Astrocyte of the cerebellum (primary cell): Measurements from ENCODE around the gene DMAC2.
"Not testable (repeated sequence)": the region's sequence is repeated elsewhere in the genome, so short reads cannot be mapped to it uniquely, and the experiment has no call there.

ENCODE experiments used
- DNase-seq: peaks from one replicate; pipeline ENCODE4 v3.0.0-alpha.2; 2011; ENCODE audit warnings: low read depth
- H3K4me3 ChIP-seq: 2 replicates; pipeline ENCODE4 v1.5.1; 2011; ENCODE audit warnings: mild to moderate bottlenecking, low read depth, low read length, moderate library complexity
- in situ Hi-C: cut with HindIII; loops from 2 replicates; pipeline ENCODE4 v1.10.0; 2017; ENCODE audit warnings: low sequenced_read_pairs
- TF ChIP-seq, protein P1 (sequence below): IDR thresholded peaks from 2 replicates; pipeline ENCODE4 v1.5.1; 2012; ENCODE audit warnings: low read length, low read depth, moderate library complexity, mild to moderate bottlenecking; ENCODE audit errors: missing control alignments

Gene DMAC2

DNA sequence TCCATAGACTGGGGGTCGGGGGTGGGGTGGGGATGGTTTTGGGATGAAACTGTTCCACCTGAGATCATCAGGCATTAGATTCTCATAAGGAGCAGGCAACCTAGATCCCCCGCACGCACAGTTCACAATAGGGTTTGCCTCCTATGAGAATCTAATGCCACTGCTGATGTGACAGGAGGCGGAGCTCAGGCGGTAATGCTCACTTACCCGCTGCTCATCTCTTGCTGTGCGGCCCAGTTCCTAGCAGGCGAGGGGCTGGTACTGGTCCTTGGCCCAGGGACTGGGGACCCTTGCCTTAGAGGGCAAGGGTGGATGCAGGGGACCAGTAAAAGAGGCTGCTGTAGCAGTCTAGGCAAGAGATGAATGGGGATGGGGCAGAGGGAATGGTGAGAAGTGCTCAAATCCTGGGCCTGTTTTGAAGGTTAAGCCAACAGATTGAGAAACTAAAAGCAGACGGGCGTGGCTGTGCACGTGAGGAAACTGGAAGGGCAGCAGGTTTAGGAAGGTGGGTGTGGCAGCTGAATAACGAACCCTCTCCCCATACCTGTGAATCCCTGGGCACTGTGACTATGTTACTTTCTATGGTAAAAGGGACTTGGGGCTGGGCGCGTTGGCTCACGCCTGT lies 1.7 kb upstream of the DMAC2 start:
- TF ChIP-seq, protein P1, sequence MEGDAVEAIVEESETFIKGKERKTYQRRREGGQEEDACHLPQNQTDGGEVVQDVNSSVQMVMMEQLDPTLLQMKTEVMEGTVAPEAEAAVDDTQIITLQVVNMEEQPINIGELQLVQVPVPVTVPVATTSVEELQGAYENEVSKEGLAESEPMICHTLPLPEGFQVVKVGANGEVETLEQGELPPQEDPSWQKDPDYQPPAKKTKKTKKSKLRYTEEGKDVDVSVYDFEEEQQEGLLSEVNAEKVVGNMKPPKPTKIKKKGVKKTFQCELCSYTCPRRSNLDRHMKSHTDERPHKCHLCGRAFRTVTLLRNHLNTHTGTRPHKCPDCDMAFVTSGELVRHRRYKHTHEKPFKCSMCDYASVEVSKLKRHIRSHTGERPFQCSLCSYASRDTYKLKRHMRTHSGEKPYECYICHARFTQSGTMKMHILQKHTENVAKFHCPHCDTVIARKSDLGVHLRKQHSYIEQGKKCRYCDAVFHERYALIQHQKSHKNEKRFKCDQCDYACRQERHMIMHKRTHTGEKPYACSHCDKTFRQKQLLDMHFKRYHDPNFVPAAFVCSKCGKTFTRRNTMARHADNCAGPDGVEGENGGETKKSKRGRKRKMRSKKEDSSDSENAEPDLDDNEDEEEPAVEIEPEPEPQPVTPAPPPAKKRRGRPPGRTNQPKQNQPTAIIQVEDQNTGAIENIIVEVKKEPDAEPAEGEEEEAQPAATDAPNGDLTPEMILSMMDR = no peak
- in situ Hi-C loops = no loop called here
- H3K4me3 ChIP-seq = no peak overlapping the region
- DNase-seq = no peak

DNA sequence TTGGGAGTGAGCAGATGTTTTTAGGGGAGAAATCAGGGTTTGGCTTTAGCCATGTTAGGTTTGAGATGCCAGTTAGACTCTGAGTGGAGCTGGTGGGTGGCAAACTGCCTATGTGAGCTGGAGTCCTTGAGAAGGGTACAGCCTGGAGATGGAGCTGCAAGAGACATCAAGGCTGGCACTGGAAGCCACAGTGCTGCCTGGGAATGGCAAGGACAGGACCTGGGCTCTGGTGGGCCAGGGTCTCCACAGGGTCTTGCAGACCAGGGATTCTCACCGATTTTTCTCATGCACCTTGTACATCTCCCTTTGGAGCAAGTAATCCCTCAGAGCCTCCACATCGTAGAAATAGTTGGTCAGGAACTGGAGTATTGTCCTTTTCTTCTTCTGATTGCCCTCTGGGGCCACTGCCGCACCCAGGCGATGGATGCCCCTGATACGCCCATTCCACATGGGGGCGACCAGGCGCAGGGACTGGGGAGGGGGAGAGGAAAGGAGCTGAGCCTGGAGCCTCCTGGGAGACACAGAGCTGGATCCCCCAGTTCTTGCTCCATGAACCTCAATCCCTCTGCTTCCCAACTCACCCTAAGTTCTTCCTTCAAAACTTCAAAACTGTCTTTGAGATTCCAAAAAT lies 1.7 kb downstream of the DMAC2 start:
- TF ChIP-seq, protein P1 = no peak
- no peak for DNase-seq
- in situ Hi-C loops = no loop called here
- no peak overlapping the region for H3K4me3 ChIP-seq

DNA sequence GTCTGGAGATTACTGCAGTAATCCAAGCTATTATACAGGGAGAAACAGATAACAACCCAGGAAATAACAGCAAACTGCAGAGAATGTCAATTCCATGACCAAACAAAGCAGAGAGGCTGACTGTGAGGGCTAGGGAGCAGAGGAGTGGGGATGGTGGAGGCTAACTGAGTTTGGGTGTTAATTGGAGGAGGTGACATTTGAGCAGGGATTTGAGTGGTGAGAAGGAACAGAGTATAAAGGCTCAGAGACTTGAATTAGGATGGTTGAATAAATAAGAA lies 3.1 kb downstream of the DMAC2 start:
- no peak for DNase-seq
- H3K4me3 ChIP-seq = no peak overlapping the region
- in situ Hi-C loops = no loop called here
- TF ChIP-seq, protein P1 = no peak

DNA sequence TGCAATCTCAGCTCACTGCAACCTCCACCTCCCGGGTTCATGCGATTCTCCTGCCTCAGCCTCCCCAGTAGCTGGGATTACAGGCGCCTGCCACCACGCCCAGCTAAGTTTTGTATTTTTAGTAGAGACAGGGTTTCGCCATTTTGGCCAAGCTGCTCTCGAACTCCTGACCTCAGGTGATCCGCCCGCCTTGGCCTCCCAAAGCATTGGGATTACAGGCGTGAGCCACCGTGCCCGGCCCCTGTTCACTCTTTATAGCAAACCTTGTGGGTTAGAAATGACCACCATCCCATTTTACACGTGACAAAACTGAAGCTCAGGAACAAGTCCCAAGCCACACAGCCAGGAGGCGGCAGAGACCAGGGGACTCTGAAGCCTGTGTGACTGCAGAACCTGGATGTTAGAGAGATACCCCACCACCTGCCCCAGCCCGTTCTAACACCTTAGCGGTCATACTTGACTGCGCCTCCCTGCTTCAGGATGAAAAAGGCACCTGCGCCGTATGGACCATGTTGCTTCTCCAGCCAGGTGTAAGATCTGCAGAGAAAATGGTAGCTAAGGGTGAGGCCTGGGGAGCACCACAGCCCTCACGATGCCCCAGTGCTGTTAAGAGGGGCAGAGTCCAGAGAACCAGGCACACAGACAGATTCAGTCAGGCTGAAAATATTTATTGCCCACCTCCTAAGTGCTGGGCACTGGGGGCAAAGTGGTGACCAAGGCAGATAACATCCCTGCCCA lies 3.6 kb downstream of the DMAC2 start:
- DNase-seq = no peak
- in situ Hi-C loops = no loop called here

DNA sequence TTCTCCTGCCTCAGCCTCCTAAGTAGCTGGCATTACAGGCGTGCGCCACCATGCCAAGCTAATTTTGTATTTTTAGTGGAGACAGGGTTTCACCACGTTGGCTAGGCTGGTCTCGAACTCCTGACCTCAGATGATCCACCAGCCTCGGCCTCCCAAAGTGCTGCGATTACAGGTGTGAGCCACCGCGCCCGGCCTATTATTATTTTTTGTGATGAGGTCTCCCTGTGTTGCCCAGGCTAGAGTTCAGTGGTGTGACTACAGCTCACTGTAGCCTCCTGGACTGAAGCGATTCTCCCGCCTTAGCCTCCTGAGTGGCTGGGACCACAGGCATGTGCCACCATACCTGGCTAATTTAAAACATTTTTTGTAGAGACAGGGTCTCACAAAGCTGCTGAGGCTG lies 4.3 kb downstream of the DMAC2 start:
- DNase-seq, H3K4me3 ChIP-seq, in situ Hi-C loops: not testable (repeated sequence)

More for the DNA sequence above, 3.6 kb downstream of the DMAC2 start:
- TF ChIP-seq, protein P1 = no peak
- no peak overlapping the region for H3K4me3 ChIP-seq

DNA sequence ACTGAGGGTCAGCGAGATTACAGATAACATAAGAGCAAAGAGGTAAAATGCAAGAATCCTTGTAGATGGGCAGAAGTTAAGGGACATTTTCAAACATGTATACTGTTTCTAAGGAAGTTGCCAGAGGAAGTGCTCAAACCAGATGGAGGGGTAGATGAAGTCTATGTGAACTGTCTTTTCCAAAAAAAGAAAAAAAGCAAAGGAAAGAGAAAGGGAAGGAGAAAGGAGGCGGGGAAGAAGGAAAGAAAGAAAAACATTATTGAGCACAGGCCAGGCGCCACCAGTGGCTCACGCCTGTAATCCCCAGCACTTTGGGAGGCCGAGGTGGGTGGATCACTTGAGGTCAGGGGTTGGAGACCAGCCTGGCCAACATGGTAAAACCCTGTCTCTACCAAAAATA lies 5.3 kb downstream of the DMAC2 start:
- DNase-seq = no peak
- in situ Hi-C loops = no loop called here
- no peak overlapping the region for H3K4me3 ChIP-seq
- TF ChIP-seq, protein P1 = no peak

DNA sequence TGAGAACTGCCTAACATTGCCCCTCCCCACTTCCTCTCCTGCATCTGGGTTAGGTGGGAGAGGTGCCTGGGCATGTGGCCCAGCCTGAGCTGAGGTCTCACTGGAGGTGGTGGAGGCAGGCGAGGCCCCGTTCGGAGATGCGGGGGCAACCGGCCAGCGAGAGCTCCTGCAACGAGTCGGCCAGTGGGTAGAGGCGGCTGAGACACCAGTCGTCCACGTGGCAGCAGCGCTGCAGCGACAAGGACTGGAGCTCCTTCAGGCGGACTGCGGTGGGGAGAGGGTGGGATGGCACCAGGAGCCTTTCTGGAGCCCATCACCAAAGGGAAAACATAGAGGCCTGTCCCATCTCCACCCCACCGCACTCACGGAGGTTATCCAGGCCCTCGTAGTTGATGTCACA lies 6.5 kb downstream of the DMAC2 start:
- TF ChIP-seq, protein P1 = no peak
- DNase-seq = no peak
- in situ Hi-C loops = no loop called here
- H3K4me3 ChIP-seq = no peak overlapping the region
